HG02981 (cell line): ENCODE data around the gene YY1.
"Not testable (repeated sequence)": the region's sequence is repeated elsewhere in the genome, so short reads cannot be mapped to it uniquely, and the experiment has no call there.

ENCODE experiments used
- ATAC-seq: cut with Tn5 transposase; IDR thresholded peaks from one replicate; pipeline ENCODE4 v1.9.1; 2021; ENCODE audit warnings: mild to moderate bottlenecking, moderate library complexity; ENCODE audit not compliant: unreplicated experiment

The YY1 gene

DNA sequence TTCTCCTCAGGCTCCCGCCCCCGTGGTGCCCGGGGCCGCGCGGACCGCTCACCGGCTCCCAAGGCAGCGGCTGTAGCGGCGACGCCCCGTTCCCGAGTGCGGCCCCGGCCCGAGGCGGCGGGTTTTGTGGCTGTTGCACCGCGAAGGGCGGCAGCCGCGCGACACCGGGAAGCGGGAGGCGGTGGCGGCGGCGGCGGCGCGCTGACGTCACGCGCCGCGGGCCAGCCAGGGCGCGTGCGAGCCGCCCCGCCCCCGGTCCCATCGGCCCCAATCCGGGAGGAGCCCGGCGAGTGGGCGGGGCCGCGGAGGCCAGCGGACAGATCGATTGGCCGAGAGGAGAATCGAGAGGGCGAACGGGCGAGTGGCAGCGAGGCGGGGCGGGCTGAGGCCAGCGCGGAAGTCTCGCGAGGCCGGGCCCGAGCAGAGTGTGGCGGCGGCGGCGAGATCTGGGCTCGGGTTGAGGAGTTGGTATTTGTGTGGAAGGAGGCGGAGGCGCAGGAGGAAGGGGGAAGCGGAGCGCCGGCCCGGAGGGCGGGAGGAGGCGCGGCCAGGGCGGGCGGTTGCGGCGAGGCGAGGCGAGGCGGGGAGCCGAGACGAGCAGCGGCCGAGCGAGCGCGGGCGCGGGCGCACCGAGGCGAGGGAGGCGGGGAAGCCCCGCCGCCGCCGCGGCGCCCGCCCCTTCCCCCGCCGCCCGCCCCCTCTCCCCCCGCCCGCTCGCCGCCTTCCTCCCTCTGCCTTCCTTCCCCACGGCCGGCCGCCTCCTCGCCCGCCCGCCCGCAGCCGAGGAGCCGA, at the start of gene YY1:
TSS of gene YY1 (plus strand) at position 726 of the 792 bp plus-strand sequence. CDS start 101 bp downstream, outside the sequence.
- peak; percentile 75 for ATAC-seq

DNA sequence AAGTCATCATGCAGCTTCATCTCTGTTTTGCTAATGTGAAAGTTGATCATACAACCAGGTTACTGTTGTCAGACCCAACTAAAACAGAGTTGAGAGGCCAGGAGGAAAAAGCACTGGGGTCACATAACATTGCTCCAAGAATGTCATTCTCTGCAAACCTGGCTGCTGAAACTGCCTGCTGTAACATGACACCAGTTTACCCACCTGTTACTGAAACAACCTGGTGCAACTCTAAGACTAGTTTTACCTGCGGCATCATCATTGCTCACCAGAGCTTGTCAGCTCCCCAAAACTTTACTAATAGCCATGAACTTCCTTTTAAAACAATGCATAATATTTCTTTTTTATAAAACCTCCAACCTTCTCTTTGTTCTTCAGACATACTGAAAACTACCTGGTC, 48.8 kb upstream of the YY1 start:
- no peak for ATAC-seq

DNA sequence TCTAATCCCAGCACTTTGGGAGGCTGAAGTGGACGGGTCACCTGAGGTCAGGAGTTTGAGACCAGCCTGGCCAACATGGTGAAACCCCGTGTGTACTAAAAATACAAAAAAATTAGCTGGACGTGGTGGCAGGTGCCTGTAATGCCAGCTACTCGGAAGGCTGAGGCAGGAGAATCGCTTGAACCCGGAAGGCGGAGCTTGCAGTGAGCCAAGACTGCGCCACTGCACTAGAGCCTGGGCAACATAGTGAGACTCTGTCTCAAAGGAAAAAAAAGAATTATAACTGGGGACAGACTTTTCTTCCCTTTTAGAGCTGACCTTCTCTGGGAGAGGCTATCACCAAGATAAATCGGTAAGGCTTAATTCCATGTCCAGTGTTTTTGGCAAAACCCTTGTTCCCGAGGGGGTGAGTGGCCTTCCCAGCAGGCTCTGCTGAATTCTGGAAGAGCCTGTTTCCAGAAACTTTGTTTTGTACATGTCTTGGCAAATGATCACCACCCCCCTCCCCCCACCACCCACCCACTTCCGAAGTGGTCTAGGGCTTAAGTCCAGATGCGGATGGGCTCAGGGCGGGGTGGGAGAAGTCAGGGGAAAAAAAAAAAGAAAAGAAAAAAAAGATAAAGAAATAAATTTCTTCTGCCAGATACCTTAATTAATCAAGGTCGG, 47.2 kb upstream of the YY1 start:
- no peak for ATAC-seq

DNA sequence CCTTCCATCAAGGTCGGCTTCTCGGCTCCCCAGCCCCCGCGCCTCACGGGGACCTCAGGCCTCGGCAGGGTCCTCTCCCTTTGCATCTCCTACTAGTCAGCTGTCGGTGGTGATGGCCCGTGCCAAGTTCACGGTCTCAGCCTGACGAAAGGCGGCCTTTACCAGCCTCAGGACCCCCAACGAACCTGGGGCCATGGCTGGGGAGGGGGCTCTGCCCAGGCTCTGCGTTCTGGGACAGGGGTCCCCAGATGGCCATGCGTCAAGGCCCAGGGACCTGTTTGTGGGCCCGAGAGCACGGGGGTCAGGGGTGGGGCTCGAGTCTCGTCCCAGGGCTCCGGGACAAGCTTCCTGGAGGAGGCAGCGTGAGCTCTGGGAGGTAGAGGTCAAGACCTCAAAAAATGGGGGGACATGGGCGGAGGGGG, 46.7 kb upstream of the YY1 start:
- ATAC-seq: no peak

DNA sequence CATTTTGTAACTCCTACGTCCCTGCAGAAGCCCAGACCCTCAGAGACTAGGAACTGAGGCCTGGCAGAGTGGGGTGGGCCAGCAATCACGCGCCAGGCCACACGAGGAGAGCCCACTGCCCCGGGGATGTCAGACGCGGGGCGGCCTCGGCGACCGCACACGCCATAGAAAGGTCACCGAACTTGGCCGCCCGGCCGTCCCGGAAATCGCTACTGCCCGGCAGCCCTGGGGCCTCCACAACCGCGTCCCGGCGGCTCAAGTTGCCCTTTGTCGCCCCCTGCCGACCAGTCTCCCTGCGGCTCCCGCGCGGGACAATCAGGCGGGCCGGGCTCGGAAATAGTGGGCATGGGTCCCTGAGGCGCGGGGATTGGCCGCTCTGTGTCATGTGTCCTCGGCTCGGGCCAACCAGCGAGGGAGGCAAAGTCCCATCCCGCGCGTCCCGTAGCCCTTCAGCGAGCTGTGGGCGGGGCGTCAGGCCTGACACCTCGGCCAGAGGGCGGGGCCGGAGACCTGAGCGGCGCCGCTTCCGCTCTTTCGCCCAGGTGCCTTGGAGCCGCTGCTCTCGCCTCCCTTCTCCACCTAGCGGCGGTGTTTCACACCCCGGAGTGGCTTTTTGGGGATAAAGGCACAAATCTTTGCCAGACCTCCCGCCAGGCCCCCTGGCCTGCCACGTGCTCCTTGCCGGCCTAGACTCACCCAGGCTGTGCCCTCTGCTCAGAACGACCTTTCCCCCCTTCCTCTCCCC, 46.1 kb upstream of the YY1 start:
- peak; percentile 99 for ATAC-seq

DNA sequence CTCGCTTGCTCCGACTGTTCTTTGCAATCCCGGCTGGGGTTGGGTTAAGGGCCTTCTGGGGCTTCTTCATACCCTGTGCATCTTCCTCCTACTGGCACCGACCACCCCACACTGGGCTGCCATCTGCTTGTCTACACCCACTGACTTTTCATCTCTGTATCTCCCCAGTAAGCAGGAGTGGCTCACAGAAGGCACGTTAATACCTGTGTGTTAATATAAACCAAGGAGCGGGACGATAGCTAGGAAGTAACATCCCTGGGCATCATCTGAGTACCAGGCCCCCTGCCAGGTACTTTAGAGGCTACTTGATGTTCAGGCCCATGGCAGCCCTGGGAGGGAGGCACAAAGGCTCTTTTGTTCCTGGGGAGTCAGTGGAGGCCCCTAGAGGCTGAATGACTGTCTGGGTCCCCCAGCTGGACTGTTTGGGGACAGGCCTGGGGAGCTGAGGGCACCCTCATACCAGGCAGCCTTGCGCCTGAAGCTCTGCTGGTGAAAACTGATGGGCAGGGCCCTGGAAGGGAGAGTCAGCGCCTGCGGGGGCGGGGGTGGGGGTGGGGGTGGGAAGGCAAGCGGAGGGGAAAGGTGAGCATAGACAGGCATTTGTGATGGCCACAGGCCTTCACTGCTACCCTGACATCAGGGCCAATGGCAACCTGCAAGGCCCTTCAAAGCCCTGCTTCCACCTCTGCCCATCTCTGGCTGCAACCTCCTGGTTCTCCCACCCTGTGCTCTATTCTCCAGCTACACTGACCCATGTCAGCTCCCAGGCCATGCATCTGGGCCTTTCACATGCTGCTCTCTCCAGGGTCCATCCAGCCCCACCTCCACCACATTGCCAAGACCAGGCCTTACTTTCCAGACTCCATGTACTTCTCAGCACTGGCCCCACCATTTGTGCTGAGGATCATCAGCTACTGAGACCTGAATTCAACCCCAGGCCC, 45.3 kb upstream of the YY1 start:
- no peak for ATAC-seq

DNA sequence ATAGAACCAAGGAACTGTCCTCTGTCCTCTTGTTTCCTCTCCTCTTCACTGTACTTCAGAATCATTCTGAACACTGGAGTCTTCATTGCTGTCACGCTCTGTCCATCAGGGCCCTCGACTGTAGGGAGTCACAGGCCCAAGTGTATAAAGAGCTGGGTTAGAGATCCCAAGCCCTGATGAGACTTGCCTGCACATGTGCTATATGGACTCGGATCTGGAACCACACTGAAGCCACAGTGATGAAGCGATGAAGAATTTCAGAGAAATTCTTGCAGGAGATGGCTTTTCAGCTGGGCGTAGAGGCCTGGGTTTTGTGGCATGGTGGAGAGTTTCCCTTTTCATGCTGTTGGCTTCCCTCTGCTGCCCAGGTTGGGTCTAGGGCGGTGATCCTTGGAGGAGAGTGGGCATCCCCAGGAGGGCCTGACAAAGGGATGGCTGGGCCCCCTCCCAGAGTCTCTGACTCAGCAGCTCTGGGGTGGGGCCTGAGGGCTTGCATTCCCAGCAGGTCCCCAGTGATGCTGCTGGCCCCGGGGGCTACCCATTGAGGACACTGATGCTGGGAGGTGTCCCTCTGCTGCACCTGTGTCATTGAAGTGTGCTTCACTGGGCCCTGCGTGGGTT, 39.6 kb upstream of the YY1 start:
- no peak for ATAC-seq

DNA sequence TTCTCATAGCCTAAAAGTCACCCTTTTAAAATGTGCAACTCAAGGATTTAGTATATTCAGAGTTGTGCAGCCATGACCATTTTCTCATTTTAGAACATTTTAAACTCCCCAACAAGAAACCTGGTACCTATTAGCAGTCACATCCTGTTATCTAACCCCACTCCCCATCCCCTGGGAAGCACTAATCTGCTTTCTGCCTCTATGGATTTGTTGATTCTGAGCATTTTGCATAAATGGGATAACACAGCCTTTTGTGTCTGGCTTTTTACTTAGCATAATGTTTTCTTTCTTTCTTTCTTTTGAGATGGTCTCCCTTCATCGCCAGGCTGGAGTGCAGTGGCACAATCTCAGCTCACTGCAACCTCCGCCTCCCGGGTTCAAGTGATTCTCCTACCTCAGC, 38.6 kb upstream of the YY1 start:
- no peak for ATAC-seq

DNA sequence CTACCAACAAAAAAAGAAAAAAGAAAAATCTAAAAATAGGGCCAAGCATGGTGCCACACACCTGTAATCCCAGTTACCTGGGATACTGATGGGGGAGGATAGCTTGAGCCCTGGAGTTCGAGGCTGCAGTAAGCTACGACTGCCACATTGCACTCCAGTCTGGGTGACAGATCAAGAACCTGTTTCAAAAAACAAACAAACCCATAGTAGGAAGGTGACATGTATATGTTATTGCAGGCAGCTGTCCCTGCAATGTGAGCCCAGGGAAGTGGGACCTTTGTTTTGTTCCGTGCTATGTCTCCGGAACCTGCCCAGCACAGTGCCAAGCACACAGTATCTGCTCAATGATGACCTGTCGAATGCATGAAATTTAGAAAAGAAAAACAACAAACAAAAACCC, 37.2 kb upstream of the YY1 start:
- ATAC-seq: no peak

DNA sequence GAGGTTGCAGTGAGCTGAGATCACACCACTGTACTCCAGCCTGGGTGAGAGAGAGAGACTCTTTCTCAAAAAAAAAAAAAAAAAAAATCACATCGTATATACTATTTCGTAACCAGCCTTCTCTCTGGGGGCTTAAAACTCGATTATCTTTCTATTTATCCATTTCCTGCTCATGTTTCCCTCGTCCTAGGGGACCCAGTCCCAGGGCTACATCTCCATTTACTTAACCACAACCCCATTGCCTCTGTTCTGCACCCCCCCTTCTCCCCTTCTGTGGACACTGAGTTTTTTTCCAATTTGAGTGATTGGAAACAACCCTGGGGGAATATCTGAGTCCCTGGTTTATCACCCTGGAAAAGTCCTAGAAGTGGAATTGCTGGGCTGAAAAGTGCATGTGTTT, 36.2 kb upstream of the YY1 start:
- ATAC-seq: no peak

DNA sequence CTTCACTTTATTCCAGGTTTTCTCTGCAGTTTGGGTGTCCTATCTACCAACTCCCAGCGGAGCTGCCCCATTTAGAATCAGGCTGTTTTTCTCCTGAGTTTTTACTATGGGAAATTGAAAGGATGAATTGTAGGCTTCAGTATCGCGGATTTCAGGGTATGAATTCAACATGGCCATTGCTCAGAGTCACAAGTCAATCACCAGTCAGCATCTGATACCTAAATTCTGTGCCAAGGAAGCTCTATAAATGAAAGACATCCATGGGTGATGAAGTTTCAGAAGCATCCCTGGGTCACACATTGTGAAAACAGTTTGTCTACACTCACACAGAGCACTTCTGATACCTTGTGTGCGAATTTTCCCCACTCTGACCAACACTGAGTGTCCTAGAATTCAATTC, 35.8 kb upstream of the YY1 start:
- no peak for ATAC-seq

DNA sequence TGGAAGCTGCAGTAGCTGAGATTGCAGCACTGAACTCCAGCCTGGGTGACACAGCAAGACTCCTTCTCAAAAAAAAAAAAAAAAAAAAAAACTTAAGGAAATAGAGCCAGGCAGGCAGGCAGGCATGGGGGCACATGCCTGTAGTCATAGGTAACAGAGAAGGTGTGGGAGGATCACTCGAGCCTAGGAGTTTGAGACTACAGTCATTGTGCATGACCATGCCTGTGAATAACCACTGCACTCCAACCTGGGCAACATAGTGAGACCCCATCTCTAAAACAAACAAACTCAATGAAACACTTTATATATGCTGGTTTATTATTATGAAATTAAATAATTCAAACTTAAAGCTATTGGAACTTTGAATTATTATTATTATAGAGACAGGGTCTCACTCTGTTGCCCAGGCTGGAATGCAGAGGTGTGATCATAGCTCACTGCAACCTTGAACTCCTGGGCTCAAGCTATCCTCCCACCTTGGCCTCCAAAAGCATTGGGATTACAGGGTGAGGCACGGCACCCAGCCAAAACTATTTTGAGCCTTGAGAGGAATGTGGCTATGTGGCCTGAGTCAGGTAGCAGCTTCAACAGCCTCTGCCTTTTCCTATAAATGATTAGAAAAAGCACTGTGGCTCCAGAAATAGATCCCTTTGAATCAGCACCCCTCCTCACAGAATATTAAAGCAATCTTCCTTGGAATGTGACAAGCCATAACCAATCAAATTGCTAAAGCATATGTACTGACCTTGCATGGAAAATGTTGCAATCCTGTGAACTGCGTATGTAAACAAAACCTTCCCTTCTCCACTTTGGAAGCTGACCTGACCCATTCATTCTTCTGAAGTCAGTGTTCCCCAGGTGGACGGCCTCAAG, 34.7 kb upstream of the YY1 start:
- no peak for ATAC-seq

DNA sequence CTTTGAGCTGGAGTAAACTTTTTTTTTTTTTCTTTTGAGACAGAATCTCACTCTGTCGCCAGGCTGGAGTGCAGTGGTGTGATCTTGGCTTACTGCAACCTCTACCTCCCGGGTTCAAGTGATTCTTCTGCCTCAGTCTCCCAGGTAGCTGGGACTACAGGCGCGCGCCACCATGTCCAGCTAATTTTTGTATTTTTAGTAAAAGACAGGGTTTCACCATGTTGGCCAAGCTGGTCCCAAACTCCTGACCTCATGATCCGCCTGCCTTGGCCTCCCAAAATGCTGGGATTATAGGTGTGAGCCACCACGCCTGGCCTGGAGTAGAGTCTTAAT, 34.1 kb upstream of the YY1 start:
- ATAC-seq: not testable (repeated sequence)

DNA sequence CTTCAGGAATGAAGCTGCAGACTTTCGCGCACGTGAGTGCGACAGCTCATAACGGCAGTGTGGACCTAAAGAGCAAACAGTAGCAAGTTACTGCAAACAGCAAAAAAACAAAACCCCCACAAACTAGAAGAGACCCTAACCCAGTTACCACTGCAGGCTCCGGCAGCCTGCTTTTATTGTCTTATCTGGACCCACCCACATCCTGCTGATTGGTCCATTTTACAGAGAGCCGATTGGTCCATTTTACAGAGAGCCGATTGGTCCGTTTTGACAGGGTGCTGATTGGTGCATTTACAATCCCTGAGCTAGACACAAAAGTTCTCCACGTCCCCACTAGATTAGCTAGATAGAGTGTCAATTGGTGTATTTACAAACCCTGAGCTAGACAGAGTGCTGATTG, 31.4 kb upstream of the YY1 start:
- not testable (repeated sequence) for ATAC-seq

DNA sequence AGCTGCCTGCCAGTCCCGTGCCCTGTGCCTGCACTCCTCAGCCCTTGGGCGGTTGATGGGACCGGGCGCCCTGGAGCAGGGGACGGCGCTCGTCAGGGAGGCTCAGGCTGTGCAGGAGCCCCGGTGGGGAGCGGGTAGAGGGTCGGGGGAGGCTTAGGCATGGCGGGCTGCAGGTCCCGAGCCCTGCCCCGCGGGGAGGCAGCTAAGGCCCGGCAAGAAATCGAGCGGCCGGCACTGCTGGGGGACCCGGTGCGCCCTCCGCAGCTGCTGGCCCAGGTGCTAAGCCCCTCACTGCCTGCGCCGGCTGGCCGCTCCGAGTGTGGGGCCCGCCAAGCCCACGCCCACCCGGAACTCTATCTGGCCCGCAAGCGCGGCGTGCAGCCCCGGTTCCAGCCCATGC, 30.8 kb upstream of the YY1 start:
- not testable (repeated sequence) for ATAC-seq

DNA sequence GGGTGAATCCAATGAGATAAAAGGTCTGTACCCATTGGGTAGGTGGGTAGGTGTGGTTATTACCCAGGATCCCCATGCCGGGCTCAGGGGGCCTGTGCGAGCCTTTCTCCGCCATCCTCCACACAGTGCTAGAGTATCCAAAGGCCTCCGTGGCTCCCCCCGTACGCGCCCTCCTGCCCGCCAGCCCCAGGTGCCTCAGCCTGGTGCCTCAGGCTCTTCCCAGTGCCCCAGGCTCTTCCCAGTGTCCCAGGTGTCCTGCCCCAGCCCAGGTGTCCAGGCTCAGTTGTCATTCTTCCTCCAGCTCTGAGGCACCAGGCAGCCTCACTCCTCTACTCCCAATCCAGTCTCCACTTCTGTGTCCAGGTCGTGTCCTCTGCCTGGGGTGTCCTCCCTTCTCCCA, 27.6 kb upstream of the YY1 start:
- ATAC-seq: no peak

DNA sequence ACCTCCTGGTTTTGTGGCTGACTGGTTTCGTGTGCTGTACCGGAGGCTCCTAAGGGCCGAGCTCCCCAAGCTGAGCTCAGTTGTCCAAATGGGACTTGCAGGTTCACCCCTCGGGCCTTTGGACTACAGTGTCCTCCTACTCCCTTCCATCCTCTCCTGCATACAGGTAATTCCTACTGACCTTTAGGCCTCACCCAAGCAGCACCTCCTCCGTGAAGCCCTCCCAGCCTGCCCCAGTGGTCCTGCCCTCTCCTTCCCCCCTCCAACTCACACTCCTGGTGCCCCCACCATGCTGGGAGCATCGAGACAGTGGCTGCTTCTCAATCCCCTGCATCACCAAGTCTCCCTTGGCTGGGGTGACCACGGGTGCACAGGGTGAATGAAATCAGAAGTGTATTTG, 27.1 kb upstream of the YY1 start:
- ATAC-seq: no peak

DNA sequence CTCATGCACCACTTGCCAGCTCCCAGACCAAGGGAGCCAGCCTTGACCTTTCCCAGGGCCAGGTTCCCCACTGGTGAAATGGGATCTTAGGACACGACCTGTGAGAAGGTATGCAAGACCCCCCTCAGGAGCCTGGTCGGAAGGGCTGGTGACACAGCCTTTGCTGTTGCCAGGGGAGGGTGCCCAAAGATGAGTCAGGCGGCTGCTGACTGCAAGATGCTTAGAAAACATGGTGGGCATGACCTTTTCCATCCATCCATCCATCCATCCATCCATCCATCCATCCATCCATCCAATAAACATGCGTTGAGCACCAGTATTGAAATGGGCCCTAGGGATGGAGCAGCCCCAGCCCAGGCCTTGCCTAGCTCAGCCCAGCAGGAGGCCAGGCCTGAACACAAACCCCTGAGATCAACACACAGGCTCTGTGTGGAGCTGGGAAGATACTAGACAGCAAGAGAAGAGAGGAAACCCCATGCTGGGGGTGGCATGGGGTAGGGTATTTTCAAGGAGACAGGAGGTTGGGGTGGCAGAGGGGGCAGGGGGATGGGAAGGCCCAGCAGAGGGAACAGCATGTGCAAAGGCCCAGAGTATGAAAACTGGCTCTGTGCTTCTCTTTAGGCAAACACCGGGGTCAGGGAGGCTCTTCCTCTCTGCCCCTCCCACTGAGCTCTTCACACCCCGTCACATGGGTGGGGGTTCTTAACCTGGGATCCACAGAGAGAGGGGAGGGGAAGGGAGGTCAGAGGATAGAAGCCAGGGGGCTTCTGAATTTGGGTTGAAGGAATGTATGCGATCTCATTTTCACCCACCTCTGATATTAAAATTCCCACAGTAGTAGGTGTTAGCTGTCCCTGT, 26.2 kb upstream of the YY1 start:
- ATAC-seq: no peak

DNA sequence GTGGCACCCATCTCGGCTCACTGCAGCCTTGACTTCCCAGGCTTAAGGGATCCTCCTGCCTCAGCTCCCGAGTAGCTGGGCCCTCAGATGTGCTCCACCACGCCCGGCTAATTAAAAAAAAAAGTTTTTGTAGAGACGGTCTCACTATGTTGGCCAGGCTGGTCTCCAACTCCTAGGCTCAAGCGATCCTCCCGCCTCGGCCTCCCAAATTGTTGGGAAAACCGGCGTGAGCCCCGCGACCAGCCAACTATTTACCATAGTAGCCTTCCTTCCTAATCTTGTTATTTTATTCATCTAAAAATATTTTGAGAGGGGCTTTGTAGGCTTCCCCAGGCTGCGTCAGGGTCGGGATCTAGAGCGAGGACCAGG, 25.4 kb upstream of the YY1 start:
- ATAC-seq: no peak
